Mesenchymal stem cell (in vitro differentiated cells and primary cell): Measurements from ENCODE around the gene SYNE2.
A peak's percentile ranks its signal among the peaks of the same experiment; 100 is the strongest.

Experiments used
- DNase-seq: peaks from one replicate; pipeline ENCODE4 v3.0.0-alpha.2; 2013
- H2AFZ ChIP-seq: one replicate; pipeline ENCODE4 v1.6.1; 2013; ENCODE audit warnings: low read depth, mild to moderate bottlenecking, control low read depth, inconsistent platforms, low read length, moderate library complexity
- H2AK5ac ChIP-seq: 2 replicates; pipeline ENCODE4 v1.6.1; 2013; ENCODE audit warnings: low read length, moderate library complexity, mild to moderate bottlenecking, inconsistent platforms; ENCODE audit not compliant: severe bottlenecking
- H2BK120ac ChIP-seq: one replicate; pipeline ENCODE4 v1.6.1; 2013; ENCODE audit warnings: low read depth, mild to moderate bottlenecking, inconsistent platforms, low read length, moderate library complexity
- H2BK12ac ChIP-seq, 2 experiments: one replicate each; pipeline ENCODE4 v1.6.1; 2013; ENCODE audit warnings: inconsistent platforms in 2 of 2, low read length in 2 of 2, mild to moderate bottlenecking in 2 of 2, moderate library complexity in 2 of 2, control low read depth in 1 of 2
- H2BK15ac ChIP-seq: one replicate; pipeline ENCODE4 v1.6.1; 2013; ENCODE audit warnings: mild to moderate bottlenecking, low read depth, inconsistent platforms; ENCODE audit not compliant: poor library complexity, severe bottlenecking
- H2BK5ac ChIP-seq: 2 replicates; pipeline ENCODE4 v1.6.1; 2013; ENCODE audit warnings: low read depth, mild to moderate bottlenecking, low read length, control low read depth, inconsistent platforms; ENCODE audit not compliant: poor library complexity, severe bottlenecking
- H3K14ac ChIP-seq, 2 experiments: one replicate each; pipeline ENCODE4 v1.6.1; 2013; ENCODE audit warnings: inconsistent platforms in 2 of 2, low read length in 2 of 2, control low read depth in 1 of 2, mild to moderate bottlenecking in 1 of 2, moderate library complexity in 1 of 2
- H3K18ac ChIP-seq, 2 experiments: one replicate each; pipeline ENCODE4 v1.6.1; 2013; ENCODE audit warnings: inconsistent platforms in 2 of 2, low read length in 2 of 2, control low read depth in 1 of 2, low read depth in 1 of 2, mild to moderate bottlenecking in 1 of 2
- H3K23ac ChIP-seq, 2 experiments: one replicate each; pipeline ENCODE4 v1.6.1; 2013; ENCODE audit warnings: inconsistent platforms in 2 of 2, low read length in 2 of 2, mild to moderate bottlenecking in 2 of 2, moderate library complexity in 2 of 2, control low read depth in 1 of 2
- H3K27ac ChIP-seq: 2 replicates; pipeline ENCODE4 v1.5.1; 2013; ENCODE audit warnings: mild to moderate bottlenecking, moderate library complexity, low read length, control low read depth, inconsistent platforms; ENCODE audit not compliant: poor library complexity, severe bottlenecking
- H3K27me3 ChIP-seq, 2 experiments: 2 replicates each; pipeline versions ENCODE4 v1.6.1 to v1.7.0; 2013; ENCODE audit warnings: low read length in 2 of 2, mild to moderate bottlenecking in 2 of 2, moderate library complexity in 2 of 2, control low read depth in 1 of 2, inconsistent platforms in 1 of 2; ENCODE audit not compliant: control insufficient read depth in 1 of 2, insufficient read depth in 1 of 2
- H3K36me3 ChIP-seq, 2 experiments: 2 replicates each; pipeline versions ENCODE4 v1.6.1 to v1.7.0; 2013; ENCODE audit warnings: low read length in 2 of 2, control low read depth in 1 of 2, inconsistent platforms in 1 of 2, low read depth in 1 of 2, mild to moderate bottlenecking in 1 of 2; ENCODE audit not compliant: insufficient read depth in 2 of 2, control insufficient read depth in 1 of 2
- H3K4ac ChIP-seq, 2 experiments: one replicate each; pipeline ENCODE4 v1.6.1; 2013; ENCODE audit warnings: inconsistent platforms in 2 of 2, low read length in 2 of 2, mild to moderate bottlenecking in 2 of 2, moderate library complexity in 2 of 2, control low read depth in 1 of 2, low read depth in 1 of 2
- H3K4me1 ChIP-seq: 2 replicates; pipeline ENCODE4 v1.6.1; 2013; ENCODE audit warnings: low read depth, low read length, control low read depth; ENCODE audit not compliant: control insufficient read depth, insufficient read depth
- H3K4me2 ChIP-seq: 2 replicates; pipeline ENCODE4 v1.6.1; 2013; ENCODE audit warnings: low read length, mild to moderate bottlenecking, inconsistent platforms; ENCODE audit not compliant: poor library complexity, severe bottlenecking
- H3K4me3 ChIP-seq, 2 experiments: 2 replicates each; pipeline versions ENCODE4 v1.5.1 to v1.7.0; 2013; ENCODE audit warnings: low read length in 2 of 2, mild to moderate bottlenecking in 2 of 2, control low read depth in 1 of 2, low read depth in 1 of 2; ENCODE audit not compliant: insufficient read depth in 1 of 2
- H3K79me1 ChIP-seq: replicated peaks from 2 replicates; pipeline ENCODE4 v1.6.1; 2013; ENCODE audit warnings: mild to moderate bottlenecking, control low read depth, low read length, inconsistent platforms; ENCODE audit not compliant: poor library complexity, severe bottlenecking
- H3K9ac ChIP-seq: 2 replicates; pipeline ENCODE4 v1.7.0; 2013; ENCODE audit warnings: mild to moderate bottlenecking, low read length, moderate library complexity
- H3K9me3 ChIP-seq: 2 replicates; pipeline ENCODE4 v1.7.0; 2013; ENCODE audit warnings: mild to moderate bottlenecking, low read length; ENCODE audit not compliant: control insufficient read depth
- H4K8ac ChIP-seq: one replicate; pipeline ENCODE4 v1.6.1; 2013; ENCODE audit warnings: inconsistent platforms, mild to moderate bottlenecking, low read length, moderate library complexity
- H4K91ac ChIP-seq: one replicate; pipeline ENCODE4 v1.6.1; 2013; ENCODE audit warnings: mild to moderate bottlenecking, low read length, inconsistent platforms
- WGBS: methylation state at CpG from one replicate; pipeline ENCODE4 v1.1.7; 2013; ENCODE audit warnings: mixed read lengths; 5-methylcytosine and 5-hydroxymethylcytosine counted together

SYNE2 gene

GRCh38 chr14:63924375-63924774 is 71.6 kb downstream of the SYNE2 start:
- Histone ChIP-seq H2BK120ac (no peak overlapping the region), H3K27ac (no peak overlapping the region), H3K9me3 (no peaks in the 10 kb centered on the region), H2AK5ac (no peak overlapping the region), H2BK5ac (peak overlapping the region; percentile 20), H4K91ac (no peak overlapping the region), H2BK12ac (no peak overlapping the region), H2AFZ (no peak overlapping the region), H2BK15ac (no peak overlapping the region), H3K23ac (no peak overlapping the region), H3K79me1 (peaks cover 17% of the 10 kb centered on the region), H3K18ac (no peak overlapping the region), H3K14ac (no peak overlapping the region), H3K36me3 (no peaks in the 10 kb centered on the region), H3K4ac (no peak overlapping the region), H3K4me3 (no peak overlapping the region), H3K4me1 (peaks cover 3% of the 10 kb centered on the region), H3K27me3 (no peaks in the 10 kb centered on the region), H4K8ac (no peak overlapping the region), H3K9ac (no peak overlapping the region), H3K4me2 (no peak overlapping the region)
- no peak for DNase-seq

GRCh38 chr14:63926641-63927040 is 73.8 kb downstream of the SYNE2 start:
- H3K79me1 ChIP-seq, result peaks cover 17% of the 10 kb centered on the region
- peaks cover 3% of the 10 kb centered on the region for H3K4me1 ChIP-seq
- no peak overlapping the region for H3K14ac ChIP-seq
- no peak overlapping the region for H2BK5ac ChIP-seq
- no peak overlapping the region for H2BK12ac ChIP-seq
- H2AFZ ChIP-seq, result no peak overlapping the region
- no peak for DNase-seq
- H2BK120ac ChIP-seq, result no peak overlapping the region
- no peak overlapping the region for H2AK5ac ChIP-seq
- no peaks in the 10 kb centered on the region for H3K9me3 ChIP-seq
- no peaks in the 10 kb centered on the region for H3K36me3 ChIP-seq
- no peak overlapping the region for H3K4ac ChIP-seq
- no peak overlapping the region for H2BK15ac ChIP-seq
- no peak overlapping the region for H3K4me3 ChIP-seq
- no peak overlapping the region for H4K91ac ChIP-seq
- H4K8ac ChIP-seq, result no peak overlapping the region
- no peak overlapping the region for H3K27ac ChIP-seq
- no peak overlapping the region for H3K18ac ChIP-seq
- no peak overlapping the region for H3K23ac ChIP-seq
- 97% methylated on average over 2 of the region's 2 CpGs for WGBS
- H3K27me3 ChIP-seq, result no peaks in the 10 kb centered on the region
- no peak overlapping the region for H3K9ac ChIP-seq
- no peak overlapping the region for H3K4me2 ChIP-seq

- Histone ChIP-seq H2AK5ac (no peak overlapping the region), H3K18ac (no peak overlapping the region), H3K79me1 (peaks cover 22% of the 10 kb centered on the region), H3K14ac (no peak overlapping the region), H3K4me1 (peaks cover 1% of the 10 kb centered on the region), H2BK12ac (no peak overlapping the region), H3K4ac (no peak overlapping the region), H3K27ac (no peak overlapping the region), H3K4me3 (no peak overlapping the region), H2BK15ac (no peak overlapping the region), H3K9ac (no peak overlapping the region), H2BK5ac (no peak overlapping the region), H3K4me2 (no peak overlapping the region), H2BK120ac (no peak overlapping the region), H3K23ac (no peak overlapping the region), H3K36me3 (no peaks in the 10 kb centered on the region), H3K27me3 (no peaks in the 10 kb centered on the region), H2AFZ (no peak overlapping the region), H4K91ac (no peak overlapping the region), H4K8ac (no peak overlapping the region), H3K9me3 (no peaks in the 10 kb centered on the region)
- DNase-seq, result no peak
- WGBS, result 96% methylated on average over 3 of the region's 3 CpGs
Measured at GRCh38 chr14:63928744-63929174, 76.0 kb downstream of the SYNE2 start.

GRCh38 chr14:63933110-63933509 is 80.3 kb downstream of the SYNE2 start:
- no peak overlapping the region for H2BK12ac ChIP-seq
- no peak overlapping the region for H3K23ac ChIP-seq
- H2BK5ac ChIP-seq, result no peak overlapping the region
- H3K9ac ChIP-seq, result no peak overlapping the region
- H2AFZ ChIP-seq, result no peak overlapping the region
- H4K91ac ChIP-seq, result no peak overlapping the region
- H3K4me1 ChIP-seq, result no peaks in the 10 kb centered on the region
- H3K14ac ChIP-seq, result no peak overlapping the region
- H2BK120ac ChIP-seq, result no peak overlapping the region
- no peak overlapping the region for H3K4me3 ChIP-seq
- no peak overlapping the region for H3K27ac ChIP-seq
- 100% methylated on average over 2 of the region's 3 CpGs for WGBS
- no peak overlapping the region for H3K4ac ChIP-seq
- no peak overlapping the region for H4K8ac ChIP-seq
- no peaks in the 10 kb centered on the region for H3K9me3 ChIP-seq
- no peak overlapping the region for H2BK15ac ChIP-seq
- no peaks in the 10 kb centered on the region for H3K27me3 ChIP-seq
- no peak overlapping the region for H3K4me2 ChIP-seq
- H3K18ac ChIP-seq, result no peak overlapping the region
- peaks cover 32% of the 10 kb centered on the region for H3K79me1 ChIP-seq
- no peaks in the 10 kb centered on the region for H3K36me3 ChIP-seq
- DNase-seq, result no peak
- no peak overlapping the region for H2AK5ac ChIP-seq
